WERI-Rb-1 (cell line): ENCODE data around the gene LCMT1.

Experiments used
- DNase-seq: peaks from one replicate; pipeline ENCODE4 v3.0.0-alpha.2; 2020
- H3K27ac ChIP-seq: fragments of 250-450 bp; sonication (Bioruptor Pico); 2 replicates; pipeline ENCODE4 v1.5.1; 2020; ENCODE audit warnings: mild to moderate bottlenecking, moderate library complexity
- H3K27me3 ChIP-seq: fragments of 250-450 bp; sonication (Bioruptor Pico); 2 replicates; pipeline ENCODE4 v1.5.1; 2021; ENCODE audit warnings: mild to moderate bottlenecking, low read depth, moderate library complexity; ENCODE audit not compliant: insufficient read depth, severe bottlenecking
- H3K36me3 ChIP-seq: fragments of 250-450 bp; sonication (Bioruptor Pico); 2 replicates; pipeline ENCODE4 v1.5.1; 2020; ENCODE audit warnings: mild to moderate bottlenecking, moderate library complexity
- H3K4me3 ChIP-seq: 2 replicates; pipeline ENCODE4 v1.5.1; 2011; ENCODE audit warnings: low read depth, mild to moderate bottlenecking, control low read depth, low read length
- H3K9me3 ChIP-seq: fragments of 250-450 bp; sonication (Bioruptor Pico); 2 replicates; pipeline ENCODE4 v1.5.1; 2021; ENCODE audit warnings: mild to moderate bottlenecking, moderate library complexity; ENCODE audit not compliant: severe bottlenecking
- CTCF ChIP-seq: IDR thresholded peaks from 2 replicates; pipeline ENCODE4 v1.5.1; 2011; ENCODE audit warnings: low read depth, mild to moderate bottlenecking, control low read depth, inconsistent platforms, low read length

LCMT1 gene

GRCh38 chr16:25097276-25097975 lies 14.1 kb upstream of the LCMT1 start:
- DNase-seq, result no peak

GRCh38 chr16:25100511-25100910 lies 11.0 kb upstream of the LCMT1 start:
- H3K4me3 ChIP-seq, result no peak overlapping the region
- no peak for TF ChIP-seq CTCF
- H3K36me3 ChIP-seq, result no peaks in the 10 kb centered on the region
- H3K27me3 ChIP-seq, result peaks cover 17% of the 10 kb centered on the region
- no peaks in the 10 kb centered on the region for H3K9me3 ChIP-seq
- no peak overlapping the region for H3K27ac ChIP-seq
- no peak for DNase-seq

More at GRCh38 chr16:25097276-25097975, 14.1 kb upstream of the LCMT1 start:
- Histone ChIP-seq H3K27ac (no peak overlapping the region), H3K36me3 (no peaks in the 10 kb centered on the region), H3K9me3 (no peaks in the 10 kb centered on the region), H3K4me3 (no peak overlapping the region), H3K27me3 (peaks cover 26% of the 10 kb centered on the region)
- no peak for TF ChIP-seq CTCF

DNA sequence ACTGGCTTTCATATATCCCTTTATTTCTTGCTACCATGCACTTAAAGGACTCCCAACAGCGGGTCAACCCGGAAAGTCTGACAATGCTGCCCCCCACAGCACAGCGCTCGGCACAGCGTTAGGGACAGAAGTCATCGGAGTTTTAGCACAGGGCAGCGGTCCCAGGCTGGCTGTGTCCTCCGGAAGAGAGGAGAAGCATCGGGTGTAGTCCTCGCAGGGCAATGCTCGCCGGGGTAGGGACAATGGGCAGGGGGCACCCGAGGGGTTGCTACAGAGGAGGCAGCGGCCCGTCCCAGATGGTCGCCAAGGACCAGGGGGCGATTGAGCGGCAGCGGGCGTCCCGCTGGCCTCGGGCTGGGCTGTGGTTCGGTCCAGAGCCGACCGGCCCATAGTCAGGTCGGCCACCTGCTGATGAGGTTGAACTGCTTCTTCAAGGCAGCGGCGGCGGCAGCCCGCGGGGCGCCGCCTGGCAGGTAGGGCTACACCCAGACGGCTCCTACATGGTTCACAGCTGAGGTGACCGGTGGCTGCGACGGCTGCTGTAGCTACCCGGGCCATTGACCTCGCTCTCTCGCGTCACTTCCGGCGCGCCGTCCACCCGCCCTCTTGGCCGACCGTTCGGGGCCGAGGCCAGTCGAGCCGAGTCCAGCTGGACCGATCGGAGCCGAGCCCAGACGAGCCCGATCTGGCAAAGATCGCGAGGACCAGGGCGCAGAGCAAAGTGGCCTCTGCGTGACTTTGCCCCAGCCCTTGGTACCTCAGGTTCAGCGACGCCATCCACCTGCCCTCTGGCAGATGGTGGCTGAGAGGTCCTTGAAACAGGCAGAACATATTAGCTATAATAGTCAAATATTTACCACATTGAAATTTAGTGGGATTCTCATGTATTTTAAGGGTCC lies 4.7 kb upstream of the LCMT1 start:
- Histone ChIP-seq H3K9me3 (no peaks in the 10 kb centered on the region), H3K27me3 (peaks cover 9% of the 10 kb centered on the region), H3K27ac (peak overlapping the region; percentile 59), H3K36me3 (no peaks in the 10 kb centered on the region; the same call in 1 of the 2 replicates), H3K4me3 (peak overlapping the region; percentile 70)
- TF ChIP-seq CTCF, result peak; percentile 64
- DNase-seq, result peak; percentile 92

- H3K36me3 ChIP-seq, result no peaks in the 10 kb centered on the region; the same call in 1 of the 2 replicates
- H3K4me3 ChIP-seq, result peak overlapping the region; percentile 70
- DNase-seq, result no peak
- H3K9me3 ChIP-seq, result no peaks in the 10 kb centered on the region
- peaks cover 9% of the 10 kb centered on the region for H3K27me3 ChIP-seq
- TF ChIP-seq CTCF, result no peak
- no peak overlapping the region; the same call in 1 of the 2 replicates for H3K27ac ChIP-seq
Observed at GRCh38 chr16:25107466-25107792, 4.1 kb upstream of the LCMT1 start.

DNA sequence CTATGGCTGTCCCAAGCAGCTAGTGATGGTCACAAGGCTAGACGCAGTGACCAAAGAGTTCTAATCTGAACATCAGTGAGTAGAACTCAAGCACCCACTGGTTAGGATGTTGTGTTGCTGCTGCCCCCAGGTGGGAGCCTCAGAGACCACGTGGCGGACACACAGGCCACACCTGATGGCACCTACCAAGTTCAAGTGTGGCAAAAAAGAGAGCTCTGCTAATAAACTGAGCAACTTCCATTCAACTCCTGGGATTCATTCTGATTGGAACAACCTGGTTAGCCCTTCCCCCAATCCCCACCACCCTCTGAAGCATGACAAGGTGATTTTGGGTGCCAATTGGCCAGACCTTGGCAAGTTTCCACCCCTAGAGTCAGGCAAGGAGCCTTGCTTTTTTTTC lies 3.5 kb upstream of the LCMT1 start:
- Histone ChIP-seq H3K4me3 (no peak overlapping the region), H3K27me3 (peaks cover 9% of the 10 kb centered on the region), H3K36me3 (no peaks in the 10 kb centered on the region; the same call in 1 of the 2 replicates), H3K9me3 (no peaks in the 10 kb centered on the region), H3K27ac (no peak overlapping the region)
- peak; percentile 58 for DNase-seq
- peak; percentile 64 for TF ChIP-seq CTCF
